Nephron (organoid): ENCODE data around the gene MSGN1.

Experiments used
- H3K27ac Mint-ChIP-seq, 3 experiments: 2 replicates each; pipeline ENCODE4 v1.8.0; 2020; ENCODE audit warnings: mixed read lengths in 3 of 3, mild to moderate bottlenecking in 2 of 3, moderate library complexity in 1 of 3
- H3K27me3 Mint-ChIP-seq: 2 replicates; pipeline ENCODE4 v1.8.0; 2021; ENCODE audit warnings: low read depth, mild to moderate bottlenecking, moderate library complexity, mixed read lengths
- H3K36me3 Mint-ChIP-seq: 2 replicates; pipeline ENCODE4 v1.8.0; 2020; ENCODE audit warnings: low read depth, mixed read lengths
- H3K4me1 Mint-ChIP-seq: 2 replicates; pipeline ENCODE4 v1.8.0; 2020; ENCODE audit warnings: mixed read lengths
- H3K4me3 Mint-ChIP-seq, 3 experiments: 2 replicates each; pipeline ENCODE4 v1.8.0; 2020; ENCODE audit warnings: mild to moderate bottlenecking in 3 of 3, mixed read lengths in 3 of 3, moderate library complexity in 2 of 3
- H3K9me3 Mint-ChIP-seq: 2 replicates; pipeline ENCODE4 v1.8.0; 2020; ENCODE audit warnings: mixed read lengths
- TF ChIP-seq, protein P1 (sequence below), 3 experiments: fragments of 200-600 bp; sonication (generic); IDR thresholded peaks; one replicate each; pipeline ENCODE4 v1.5.0; 2021; ENCODE audit warnings: antibody characterized with exemption in 3 of 3; ENCODE audit not compliant: unreplicated experiment in 3 of 3

Gene MSGN1

DNA sequence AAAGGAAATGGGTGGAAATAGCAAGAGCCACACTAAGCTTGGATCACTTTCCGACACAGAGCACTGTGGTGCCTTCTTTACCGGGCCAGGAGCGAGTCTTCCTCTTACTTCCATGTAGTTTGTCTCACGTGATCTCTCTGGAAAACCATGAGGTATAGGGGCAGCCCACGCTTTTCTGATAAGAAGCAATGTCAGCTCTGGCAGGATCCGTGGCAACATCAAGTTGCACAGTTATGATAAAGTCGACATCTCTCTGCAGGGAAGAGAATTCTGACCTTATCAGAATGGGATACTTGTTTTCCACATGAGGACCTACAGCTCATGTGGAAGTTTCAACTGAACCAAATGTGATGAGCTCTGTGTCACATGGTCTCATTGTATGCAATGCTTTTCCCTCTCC lies 29.5 kb downstream of the MSGN1 start:
- H3K27me3 Mint-ChIP-seq: peaks cover 8% of the 10 kb centered on the region
- no peak overlapping the region for H3K27ac Mint-ChIP-seq
- TF ChIP-seq, protein P1, sequence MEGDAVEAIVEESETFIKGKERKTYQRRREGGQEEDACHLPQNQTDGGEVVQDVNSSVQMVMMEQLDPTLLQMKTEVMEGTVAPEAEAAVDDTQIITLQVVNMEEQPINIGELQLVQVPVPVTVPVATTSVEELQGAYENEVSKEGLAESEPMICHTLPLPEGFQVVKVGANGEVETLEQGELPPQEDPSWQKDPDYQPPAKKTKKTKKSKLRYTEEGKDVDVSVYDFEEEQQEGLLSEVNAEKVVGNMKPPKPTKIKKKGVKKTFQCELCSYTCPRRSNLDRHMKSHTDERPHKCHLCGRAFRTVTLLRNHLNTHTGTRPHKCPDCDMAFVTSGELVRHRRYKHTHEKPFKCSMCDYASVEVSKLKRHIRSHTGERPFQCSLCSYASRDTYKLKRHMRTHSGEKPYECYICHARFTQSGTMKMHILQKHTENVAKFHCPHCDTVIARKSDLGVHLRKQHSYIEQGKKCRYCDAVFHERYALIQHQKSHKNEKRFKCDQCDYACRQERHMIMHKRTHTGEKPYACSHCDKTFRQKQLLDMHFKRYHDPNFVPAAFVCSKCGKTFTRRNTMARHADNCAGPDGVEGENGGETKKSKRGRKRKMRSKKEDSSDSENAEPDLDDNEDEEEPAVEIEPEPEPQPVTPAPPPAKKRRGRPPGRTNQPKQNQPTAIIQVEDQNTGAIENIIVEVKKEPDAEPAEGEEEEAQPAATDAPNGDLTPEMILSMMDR (IDR thresholded peaks at IDR 0.05; ENCODE audit: unreplicated experiment in 3 of 3): no peak
- H3K9me3 Mint-ChIP-seq: no peaks in the 10 kb centered on the region
- H3K36me3 Mint-ChIP-seq: no peaks in the 10 kb centered on the region
- no peak overlapping the region for H3K4me3 Mint-ChIP-seq
- peaks cover 21% of the 10 kb centered on the region for H3K4me1 Mint-ChIP-seq

DNA sequence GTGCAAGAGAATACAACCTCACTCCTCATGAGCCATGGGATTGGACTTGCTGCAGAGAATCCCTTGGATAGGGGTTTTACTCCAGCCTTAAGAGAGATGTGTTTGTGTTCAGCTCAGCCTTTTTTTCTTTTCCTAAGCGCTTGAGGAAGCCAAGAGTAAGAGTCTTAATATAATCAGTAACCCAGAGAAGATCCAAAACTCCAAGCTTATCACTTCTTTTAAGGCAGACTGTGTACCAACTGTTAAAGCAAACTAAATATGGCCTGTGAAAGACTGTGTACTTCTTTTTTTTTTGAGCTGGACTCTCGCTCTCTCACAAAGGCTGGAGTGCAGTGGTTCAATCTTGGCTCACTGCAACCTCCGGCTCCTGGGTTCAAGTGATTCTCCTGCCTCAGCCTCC lies 30.4 kb downstream of the MSGN1 start:
- Mint-ChIP-seq H3K4me3 (no peak overlapping the region), H3K36me3 (no peaks in the 10 kb centered on the region), H3K27me3 (peaks cover 11% of the 10 kb centered on the region), H3K9me3 (no peaks in the 10 kb centered on the region), H3K4me1 (peaks cover 17% of the 10 kb centered on the region), H3K27ac (no peak overlapping the region)
- TF ChIP-seq, protein P1 (IDR thresholded peaks at IDR 0.05; ENCODE audit: unreplicated experiment in 3 of 3): no peak

DNA sequence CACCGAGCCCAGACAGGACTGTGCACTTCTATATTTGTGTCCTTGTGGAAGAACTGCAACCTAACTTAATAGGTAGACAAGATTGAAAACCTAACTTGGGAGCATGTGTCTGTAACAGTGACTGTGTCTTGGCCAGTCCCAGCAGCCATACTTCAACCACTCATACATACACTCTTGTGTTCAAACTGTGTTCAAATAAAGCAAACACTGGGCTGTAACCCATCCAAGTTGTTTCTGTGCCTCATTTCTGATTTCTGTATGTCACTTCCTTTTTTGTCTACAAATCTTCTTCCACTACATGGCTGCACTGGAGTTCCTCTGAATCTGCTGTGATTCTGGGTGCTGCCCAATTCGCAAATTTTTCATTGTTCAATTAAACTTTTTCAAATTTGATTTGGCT lies 31.0 kb downstream of the MSGN1 start:
- H3K27me3 Mint-ChIP-seq: peaks cover 15% of the 10 kb centered on the region
- H3K4me3 Mint-ChIP-seq: no peak overlapping the region
- no peak overlapping the region for H3K27ac Mint-ChIP-seq
- no peaks in the 10 kb centered on the region for H3K9me3 Mint-ChIP-seq
- TF ChIP-seq, protein P1 (IDR thresholded peaks at IDR 0.05; ENCODE audit: unreplicated experiment in 3 of 3): no peak
- no peaks in the 10 kb centered on the region for H3K36me3 Mint-ChIP-seq
- peaks cover 19% of the 10 kb centered on the region for H3K4me1 Mint-ChIP-seq

DNA sequence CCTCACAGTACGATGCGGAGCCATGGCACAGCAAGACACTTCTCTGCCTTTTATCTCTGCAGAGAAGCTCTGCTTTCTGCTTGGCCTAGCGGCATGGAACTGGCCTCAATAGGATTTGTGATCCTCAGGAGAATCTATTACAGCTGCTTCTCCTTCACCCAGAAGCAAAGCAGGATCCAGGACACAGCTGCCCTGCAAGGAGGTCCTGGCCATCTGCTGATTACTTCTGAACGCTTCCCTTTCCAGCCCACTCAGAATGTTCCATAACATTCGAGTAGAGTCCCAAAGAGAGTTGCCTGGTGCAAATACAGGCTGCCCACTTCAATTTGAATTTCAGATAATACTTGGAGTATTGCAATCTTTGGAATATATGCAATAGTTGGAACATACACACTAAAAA lies 33.0 kb downstream of the MSGN1 start:
- H3K4me1 Mint-ChIP-seq: peaks cover 19% of the 10 kb centered on the region
- H3K36me3 Mint-ChIP-seq: no peaks in the 10 kb centered on the region
- peaks cover 22% of the 10 kb centered on the region for H3K27me3 Mint-ChIP-seq
- H3K9me3 Mint-ChIP-seq: no peaks in the 10 kb centered on the region
- no peak overlapping the region for H3K4me3 Mint-ChIP-seq
- TF ChIP-seq, protein P1 (IDR thresholded peaks at IDR 0.05; ENCODE audit: unreplicated experiment in 3 of 3): no peak
- peak overlapping the region in 2 of 3 experiments; percentile 20 to 37 for H3K27ac Mint-ChIP-seq

DNA sequence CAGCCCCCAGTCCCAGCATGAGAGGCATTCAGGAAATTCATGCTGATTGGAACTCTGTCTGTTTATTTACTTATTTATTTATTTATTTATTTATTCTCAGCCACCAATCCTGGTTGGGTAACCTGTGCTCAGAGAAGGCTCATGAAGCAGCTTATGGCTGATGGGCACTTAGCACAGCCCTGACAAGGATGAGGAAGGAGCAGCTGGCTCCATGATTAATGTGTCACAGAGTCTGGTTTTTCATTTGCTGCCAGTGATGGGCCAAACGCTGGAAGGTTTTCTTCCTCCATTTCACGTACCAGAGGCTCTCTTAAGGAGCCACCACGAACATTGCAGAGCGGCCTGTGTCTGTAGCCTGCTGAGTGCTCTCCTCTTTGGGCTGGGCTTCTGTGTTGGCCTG lies 33.9 kb downstream of the MSGN1 start:
- H3K4me1 Mint-ChIP-seq: peaks cover 19% of the 10 kb centered on the region
- H3K9me3 Mint-ChIP-seq: no peaks in the 10 kb centered on the region
- no peaks in the 10 kb centered on the region for H3K36me3 Mint-ChIP-seq
- TF ChIP-seq, protein P1 (IDR thresholded peaks at IDR 0.05; ENCODE audit: unreplicated experiment in 3 of 3): no peak
- H3K27me3 Mint-ChIP-seq: peaks cover 30% of the 10 kb centered on the region
- H3K27ac Mint-ChIP-seq: no peak overlapping the region
- H3K4me3 Mint-ChIP-seq: no peak overlapping the region

DNA sequence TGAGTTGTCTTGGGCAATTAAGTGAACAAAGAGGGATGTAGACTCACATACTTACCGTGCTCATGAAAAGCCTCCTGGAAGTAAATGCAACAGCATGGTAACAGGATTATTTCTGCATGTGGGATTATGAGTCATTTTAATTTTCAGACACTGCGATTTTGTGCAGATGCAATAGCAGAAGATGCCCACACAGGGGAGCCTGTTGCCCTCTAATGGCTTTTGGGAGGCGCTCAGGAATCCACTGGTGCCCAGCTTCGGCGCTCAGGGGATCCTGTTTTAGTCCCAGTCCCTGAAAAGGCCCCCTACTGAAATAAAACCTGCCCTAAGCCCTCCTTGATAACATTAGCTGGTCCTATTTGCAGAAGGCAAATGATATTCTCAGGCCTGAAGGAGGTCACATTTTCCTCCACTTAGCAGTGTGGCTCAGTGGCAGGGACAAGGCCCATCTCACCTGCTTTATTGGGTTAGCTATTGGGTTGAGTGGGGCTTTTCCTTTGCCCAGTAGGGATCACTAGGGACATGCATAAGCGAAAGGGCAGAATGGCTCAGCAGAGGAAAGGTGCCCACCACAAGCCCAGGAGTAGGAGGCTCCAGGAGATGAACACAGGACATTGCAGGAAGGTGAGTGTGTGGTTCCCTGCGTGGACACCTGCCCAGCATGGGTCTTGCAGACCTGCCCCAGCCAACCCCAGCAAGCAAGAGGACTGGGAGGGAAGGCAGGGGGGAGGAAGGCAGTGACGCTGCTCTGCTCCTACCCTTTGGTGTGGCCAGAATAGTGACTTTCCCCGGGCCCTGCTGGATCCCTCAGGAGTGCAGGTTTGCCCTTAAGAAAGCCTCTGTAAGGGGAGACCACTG lies 35.7 kb downstream of the MSGN1 start:
- Mint-ChIP-seq H3K27ac (no peak overlapping the region), H3K4me1 (peaks cover 19% of the 10 kb centered on the region), H3K36me3 (no peaks in the 10 kb centered on the region), H3K9me3 (no peaks in the 10 kb centered on the region), H3K27me3 (peaks cover 41% of the 10 kb centered on the region), H3K4me3 (no peak overlapping the region)
- TF ChIP-seq, protein P1 (IDR thresholded peaks at IDR 0.05; ENCODE audit: unreplicated experiment in 3 of 3): peak; percentile 88 to 96 (median 96)
